Stimulated activated CD4-positive, alpha-beta T cell treated with anti-CD3 and anti-CD28 coated beads, Interleukin-12 subunit alpha, Interleukin-12 subunit beta, amount 100 ng/mL, for 24 hours (primary cell): Measurements from ENCODE around the gene EIF3L.
A peak's percentile ranks its signal among the peaks of the same experiment; 100 is the strongest.

ENCODE experiments used
- DNase-seq, 2 experiments: peaks; one replicate each; pipeline ENCODE4 v3.0.0-alpha.2; 2020; ENCODE audit warnings: low read depth in 2 of 2

EIF3L gene

DNA sequence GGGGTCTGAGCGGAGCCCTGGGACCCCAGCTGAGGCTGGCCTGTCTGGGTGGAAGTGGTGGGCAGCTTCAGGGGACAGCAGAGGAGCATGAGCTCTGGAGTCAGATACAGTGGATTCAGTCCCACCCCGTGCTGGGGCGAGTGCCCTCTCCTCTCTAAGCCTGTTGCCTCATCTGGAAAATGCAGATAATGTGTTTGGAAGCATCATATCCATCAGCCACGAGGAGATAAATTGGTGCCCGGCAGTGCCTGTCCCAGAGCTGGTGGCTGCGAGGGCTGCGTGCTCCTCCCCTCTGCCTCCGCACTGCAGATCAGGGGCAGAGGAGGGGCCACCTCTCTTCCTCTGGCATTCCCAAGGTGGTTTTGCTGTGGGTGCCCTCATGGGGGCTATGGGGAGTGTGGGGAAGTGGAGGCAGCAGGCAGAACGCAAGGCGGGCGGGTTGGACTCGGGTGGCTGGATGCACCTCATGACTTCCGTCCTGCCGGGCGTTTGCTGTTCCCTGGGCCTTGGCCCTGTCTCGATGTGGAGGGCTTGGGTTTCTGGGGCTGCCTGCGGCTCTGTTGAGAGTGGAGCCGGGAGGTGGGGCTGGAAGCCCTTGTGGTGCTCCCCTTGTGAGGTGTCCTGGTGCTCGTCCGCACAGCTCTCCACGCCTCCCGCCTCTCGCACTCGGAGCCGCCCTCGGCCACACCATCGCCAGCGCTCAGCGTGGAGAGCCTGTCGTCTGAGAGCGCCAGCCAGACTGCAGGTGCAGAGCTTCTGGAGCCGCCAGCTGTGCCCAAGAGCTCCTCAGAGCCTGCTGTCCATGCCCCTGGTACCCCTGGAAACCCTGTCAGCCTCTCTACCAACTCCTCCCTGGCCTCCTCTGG lies 77.8 kb downstream of the EIF3L start:
- DNase-seq, result no peak

- no peak for DNase-seq
Measured at GRCh38 chr22:37927637-37927936, 78.4 kb downstream of the EIF3L start.

DNA sequence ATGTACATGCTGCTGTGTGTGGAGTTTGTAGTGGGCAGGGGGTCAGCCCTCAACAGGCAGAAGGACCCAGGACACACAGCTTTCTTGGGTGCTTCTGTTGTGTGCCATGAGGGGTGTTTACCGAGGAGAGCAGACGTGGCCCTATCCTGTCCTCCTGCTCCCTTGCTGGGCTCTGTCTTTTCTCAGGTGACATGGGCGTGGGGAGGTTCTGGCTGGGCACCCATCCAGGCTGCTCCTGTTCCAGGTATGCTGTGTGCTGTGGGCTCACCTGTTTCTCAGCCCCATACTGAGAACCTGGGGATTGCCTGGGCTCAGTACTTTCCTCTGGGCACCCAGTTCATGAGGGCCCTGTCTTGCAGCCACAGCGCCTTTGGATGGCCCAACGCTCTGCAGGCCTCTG lies 80.2 kb downstream of the EIF3L start:
- DNase-seq, result no peak

DNA sequence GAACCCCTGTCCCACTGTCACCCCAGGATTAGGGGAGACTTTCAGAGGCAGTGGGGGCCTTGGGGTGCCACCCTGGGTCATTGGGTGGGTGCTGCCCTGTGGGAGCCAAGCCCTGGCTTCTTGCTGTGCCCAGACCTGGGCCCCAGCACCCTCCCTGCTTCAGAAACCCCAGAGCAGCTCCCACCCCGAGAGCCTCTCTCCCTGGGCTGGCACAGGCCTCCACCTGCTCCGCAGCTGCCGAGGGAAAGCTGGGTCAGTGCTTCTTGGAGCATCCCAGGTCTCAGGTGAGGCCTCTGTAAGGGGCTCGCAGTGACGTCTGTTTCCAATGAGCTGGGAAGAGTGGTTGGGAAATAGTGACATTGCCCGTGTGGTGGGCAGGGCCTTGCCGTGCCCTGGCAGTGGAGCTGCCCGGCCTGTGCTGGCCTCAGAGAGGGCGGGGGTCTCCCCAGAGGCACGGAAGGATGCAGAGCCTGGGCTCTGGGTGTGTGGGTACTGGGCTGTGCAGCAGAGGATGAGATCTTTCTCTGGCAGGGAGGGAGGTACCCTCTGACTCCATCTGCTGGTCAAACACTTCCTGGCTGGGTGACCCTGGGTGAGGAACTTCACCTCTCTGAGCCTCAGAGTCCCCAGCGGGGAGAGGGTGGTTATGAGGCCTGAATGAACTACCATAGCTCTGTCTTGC lies 81.2 kb downstream of the EIF3L start:
- DNase-seq, result no peak

GRCh38 chr22:37930952-37931440 lies 81.8 kb downstream of the EIF3L start:
- DNase-seq, result no peak

DNA sequence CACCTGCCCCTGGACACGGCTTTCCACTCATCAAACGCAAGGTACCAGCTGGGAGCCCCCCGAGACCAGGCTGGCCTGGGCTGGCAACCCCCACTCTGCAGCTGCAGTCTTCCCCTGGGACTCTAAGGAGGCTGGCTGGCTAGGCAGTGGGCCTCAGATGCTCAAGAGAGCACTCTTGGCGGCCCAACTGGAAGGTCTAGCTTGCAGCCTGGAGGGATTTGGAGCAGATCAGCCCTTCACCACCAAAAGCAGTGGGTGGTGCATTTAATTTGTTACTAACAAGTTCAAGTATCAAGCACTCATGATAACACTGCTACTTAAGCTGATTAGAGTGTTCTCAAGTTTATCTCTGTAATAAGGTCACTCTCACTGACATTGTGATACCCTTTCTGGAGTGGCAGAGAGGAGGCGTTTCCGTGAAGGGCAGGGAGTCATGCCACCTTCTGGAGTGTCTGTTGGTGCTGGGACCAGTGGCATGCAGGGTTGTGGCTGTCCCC lies 82.7 kb downstream of the EIF3L start:
- no peak for DNase-seq

- DNase-seq, result no peak
Measured at GRCh38 chr22:37932401-37932800, 83.2 kb downstream of the EIF3L start.

- DNase-seq, result no peak
Measured at GRCh38 chr22:37932821-37933578, 83.8 kb downstream of the EIF3L start.

GRCh38 chr22:37933711-37934376 lies 84.6 kb downstream of the EIF3L start:
- peak; percentile 65 to 85 for DNase-seq
